DMS53 (cell line): Measurements from ENCODE around the gene TENT4B.
"Not testable (repeated sequence)": the region's sequence is repeated elsewhere in the genome, so short reads cannot be mapped to it uniquely, and the experiment has no call there.

ENCODE experiments used
- DNase-seq: peaks from one replicate; lab custom pipeline; 2025; lab: John Stamatoyannopoulos, UW

TENT4B gene

DNA sequence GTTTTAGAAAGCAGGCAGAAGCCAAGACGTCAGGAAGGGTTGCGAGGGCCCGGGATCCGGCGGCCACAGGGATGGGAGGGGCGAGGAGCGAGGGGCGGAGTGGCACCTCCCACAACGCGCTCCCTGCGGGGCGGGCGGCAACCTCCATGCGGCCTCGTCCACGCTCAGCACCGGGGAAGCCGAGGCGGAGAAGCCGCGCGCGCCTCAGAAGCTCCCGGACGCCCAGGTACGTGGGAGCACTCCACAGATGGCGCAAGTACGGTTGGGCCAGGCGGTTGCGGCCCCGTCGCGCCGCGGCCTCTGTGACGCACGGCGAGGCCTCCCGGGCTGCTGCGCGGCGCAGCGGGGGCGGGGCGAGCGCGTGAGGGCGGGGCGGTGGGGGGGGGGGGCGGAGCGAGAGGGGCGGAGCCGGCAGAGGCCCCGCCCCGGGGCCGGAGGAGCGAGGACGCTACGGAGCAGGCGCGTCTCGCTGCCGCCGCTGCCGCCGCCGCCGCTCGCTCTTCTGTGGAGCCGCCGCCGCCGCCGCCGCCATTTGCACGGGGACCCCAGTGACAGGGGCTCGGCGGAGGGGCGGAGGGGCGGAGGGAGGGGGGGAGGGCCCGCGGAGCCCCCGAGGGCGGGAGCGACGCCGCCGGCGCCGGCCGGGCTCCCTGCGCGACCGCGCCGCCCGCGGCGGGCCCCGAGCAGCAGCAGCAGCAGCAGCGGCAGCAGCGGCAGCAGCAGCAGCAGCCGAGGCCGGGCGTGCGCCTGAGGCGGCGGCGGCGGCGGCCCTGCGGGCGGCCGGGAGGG lies at the start of gene TENT4B:
TENT4B (plus strand) TSS at position 500 of the 789 bp plus-strand sequence. CDS start 316 bp downstream, outside the sequence.
- peak; percentile 90 for DNase-seq

- DNase-seq, result no peak
Measured at GRCh38 chr16:50103764-50104163, 49.3 kb upstream of the TENT4B start.

DNA sequence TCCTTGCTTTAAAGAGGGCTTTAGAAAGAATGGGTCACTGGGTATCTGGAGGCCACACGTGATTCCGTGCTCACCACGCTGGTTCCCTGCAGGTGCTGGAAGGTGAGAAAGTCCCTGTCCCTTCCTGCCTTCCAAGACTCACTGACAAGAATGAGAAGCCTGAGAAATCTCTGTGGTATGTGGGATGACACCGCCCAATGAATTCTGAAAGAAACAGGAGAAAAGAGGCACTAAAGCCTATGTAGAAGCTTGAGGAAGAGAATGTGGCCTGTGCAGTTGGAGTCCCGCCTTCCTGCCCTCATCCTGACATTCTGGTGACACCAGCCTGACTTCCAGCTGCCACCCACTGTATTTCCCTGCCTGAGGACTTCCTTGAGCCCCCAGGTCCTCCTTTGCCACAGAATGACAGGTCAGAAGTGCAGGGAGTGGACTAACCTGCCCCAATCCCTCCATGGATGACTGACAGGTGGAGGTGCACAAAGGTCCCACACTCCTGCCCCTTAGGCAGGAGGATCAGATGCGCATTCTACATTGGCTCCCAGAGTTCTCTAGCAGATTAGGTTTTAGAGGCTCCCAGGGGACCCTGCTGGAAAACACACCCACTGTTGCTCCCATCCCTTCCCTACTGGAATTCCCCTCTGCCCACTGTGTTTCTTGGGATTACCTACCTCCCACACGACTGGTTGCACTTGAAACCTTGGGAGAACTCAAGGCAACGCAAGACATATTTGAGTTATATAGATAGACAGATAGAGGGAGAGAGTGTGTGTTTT lies 38.6 kb upstream of the TENT4B start:
- DNase-seq, result no peak

DNA sequence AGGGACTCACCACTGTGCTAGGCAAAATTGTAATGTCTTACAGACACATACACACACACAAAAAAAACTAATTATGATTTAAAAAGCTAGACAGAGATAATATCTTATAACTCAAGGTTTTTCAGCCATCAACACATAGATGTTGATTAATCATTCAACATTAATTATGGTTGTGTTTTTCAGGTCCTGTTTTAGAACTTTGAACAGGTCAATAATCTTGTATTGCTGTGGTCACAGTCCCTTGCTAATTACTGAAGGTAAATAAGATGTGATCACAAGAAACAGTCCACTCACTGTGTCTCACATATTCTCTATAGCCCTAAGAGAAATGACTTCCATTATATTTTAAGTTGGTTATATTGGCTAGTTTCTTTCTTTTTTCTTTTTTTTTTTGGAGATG lies 32.4 kb upstream of the TENT4B start:
- no peak for DNase-seq

GRCh38 chr16:50121278-50121677 lies 31.8 kb upstream of the TENT4B start:
- no peak for DNase-seq

GRCh38 chr16:50121721-50122445 lies 31.2 kb upstream of the TENT4B start:
- DNase-seq, result no peak

- DNase-seq, result no peak
Measured at GRCh38 chr16:50123417-50123816, 29.7 kb upstream of the TENT4B start.

GRCh38 chr16:50124769-50125168 lies 28.3 kb upstream of the TENT4B start:
- no peak for DNase-seq

DNA sequence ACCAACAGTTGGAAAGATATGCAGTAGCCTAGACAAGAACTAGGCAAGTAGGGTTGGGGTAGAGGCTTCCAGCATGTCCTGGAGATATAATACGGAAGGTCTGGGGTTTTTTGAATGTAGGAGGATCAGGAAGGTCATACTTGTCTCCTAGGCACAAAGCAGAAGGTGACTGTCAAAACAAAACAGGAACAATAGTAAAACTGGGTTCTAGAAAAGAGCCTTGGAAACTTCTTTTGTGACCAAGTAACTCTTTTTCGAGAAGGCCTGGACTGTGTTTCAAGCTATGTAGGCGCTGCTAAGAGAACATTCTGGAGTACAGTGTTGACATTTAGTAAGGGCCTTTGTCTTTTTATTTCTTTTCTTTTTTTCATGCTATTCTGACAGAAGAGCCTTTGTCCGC lies 26.9 kb upstream of the TENT4B start:
- no peak for DNase-seq

GRCh38 chr16:50132571-50132970 lies 20.5 kb upstream of the TENT4B start:
- DNase-seq, result not testable (repeated sequence)

DNA sequence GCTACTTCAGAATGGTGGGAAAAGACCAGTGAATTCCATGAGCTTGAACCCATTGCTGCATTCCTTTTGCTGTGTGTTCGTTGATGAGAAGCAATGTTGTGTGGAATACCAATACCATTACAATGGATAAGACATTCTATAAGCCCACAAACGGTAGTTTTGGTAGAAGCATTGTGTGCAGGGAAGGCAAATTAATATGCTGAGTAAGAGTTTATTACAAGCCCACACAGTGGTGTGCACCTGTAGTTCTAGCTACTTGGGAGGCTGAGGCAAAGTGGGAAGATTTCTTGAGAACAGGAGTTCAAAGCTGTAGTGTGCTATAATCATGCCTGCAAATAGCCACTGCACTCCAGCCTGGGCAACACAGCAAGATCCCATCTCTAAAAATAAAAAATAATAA lies 19.9 kb upstream of the TENT4B start:
- no peak for DNase-seq

DNA sequence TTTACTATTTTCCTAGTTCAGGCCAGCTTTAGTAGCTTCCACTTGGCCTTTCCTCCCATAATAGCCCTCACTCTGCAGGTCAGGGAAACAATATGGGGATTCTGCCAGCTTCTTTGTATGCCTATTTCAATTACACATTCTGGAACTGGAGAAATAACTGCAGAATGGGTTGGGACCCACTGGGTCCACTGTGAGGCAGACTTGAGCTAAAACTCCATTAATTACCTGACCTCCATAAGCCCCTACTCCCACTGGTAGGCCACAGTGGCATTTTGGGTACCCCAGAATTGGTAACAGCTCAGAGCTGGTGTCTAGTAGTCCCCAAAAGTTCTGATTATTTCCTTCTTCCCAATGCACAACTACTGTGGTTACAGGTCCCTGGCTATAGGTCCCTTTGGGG lies 16.7 kb upstream of the TENT4B start:
- no peak for DNase-seq

GRCh38 chr16:50137268-50137667 lies 15.8 kb upstream of the TENT4B start:
- DNase-seq, result no peak

- no peak for DNase-seq
Measured at GRCh38 chr16:50139580-50139979, 13.5 kb upstream of the TENT4B start.

DNA sequence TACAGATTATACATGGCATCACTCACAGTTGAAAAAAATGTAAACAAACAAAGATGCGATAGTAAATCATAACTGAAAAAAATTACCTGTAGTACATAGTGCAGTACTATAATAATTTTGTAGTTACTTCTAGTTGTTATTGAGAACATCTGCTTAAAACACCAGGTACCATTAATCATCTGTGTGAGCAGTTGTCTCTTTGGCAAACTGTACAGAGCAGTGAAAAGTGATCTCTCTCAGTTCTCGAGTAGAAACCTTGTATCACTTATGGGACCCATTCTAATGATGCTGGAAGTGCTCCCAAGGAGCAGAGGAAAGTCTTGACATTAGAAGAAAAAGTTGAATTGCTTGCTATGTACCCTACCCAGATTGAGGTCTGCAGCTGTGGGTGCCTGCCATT lies 8.9 kb upstream of the TENT4B start:
- no peak for DNase-seq

DNA sequence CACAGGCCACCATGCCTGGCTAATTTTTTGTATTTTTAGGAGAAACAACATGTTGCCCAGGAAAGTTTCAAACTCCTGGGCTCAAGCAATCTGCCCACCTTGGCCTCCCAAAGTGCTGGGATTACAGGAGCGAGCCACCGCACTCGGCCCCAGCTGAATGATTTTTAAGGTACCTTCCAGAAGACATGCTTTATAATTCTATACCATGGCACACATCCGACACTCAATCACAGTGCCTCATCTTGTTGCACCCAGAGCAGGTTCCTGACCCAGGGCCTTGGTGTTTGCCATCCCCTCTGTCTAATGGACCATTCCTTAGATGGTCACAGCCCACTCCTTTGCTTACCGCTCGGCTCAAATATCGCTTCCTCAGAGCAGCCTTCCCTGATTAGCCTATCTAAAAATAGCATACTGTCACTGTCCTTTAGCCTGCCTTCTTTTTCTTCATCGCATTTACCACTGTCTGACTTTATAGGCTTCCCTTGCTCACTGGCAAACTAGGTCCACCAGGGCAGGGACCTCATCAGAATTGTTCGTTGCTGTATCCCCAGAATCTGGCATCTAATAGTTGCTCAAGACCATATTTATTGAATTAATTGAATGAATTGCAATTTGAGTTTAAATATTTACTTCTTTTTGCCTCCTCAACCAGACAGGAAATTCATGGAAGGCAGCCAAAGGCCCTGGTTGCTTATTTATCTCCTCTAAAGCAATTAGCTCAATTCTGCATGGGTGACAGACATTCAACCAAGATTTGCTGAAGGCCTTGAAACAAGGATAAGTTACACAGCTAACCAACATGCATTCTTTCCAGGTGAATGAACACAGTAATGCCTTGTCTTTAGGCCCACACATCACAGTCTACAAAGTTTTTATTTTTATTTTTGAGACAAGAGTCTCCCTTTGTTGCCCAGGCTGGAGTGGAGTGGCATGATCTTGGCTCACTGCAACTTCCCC lies 6.3 kb upstream of the TENT4B start:
- DNase-seq, result no peak

- no peak for DNase-seq
Measured at GRCh38 chr16:50151322-50151721, 1.8 kb upstream of the TENT4B start.

- DNase-seq, result no peak
Measured at GRCh38 chr16:50151756-50152155, 1.4 kb upstream of the TENT4B start.

GRCh38 chr16:50152351-50152806 lies 727 bp upstream of the TENT4B start:
- DNase-seq, result peak; percentile 66

DNA sequence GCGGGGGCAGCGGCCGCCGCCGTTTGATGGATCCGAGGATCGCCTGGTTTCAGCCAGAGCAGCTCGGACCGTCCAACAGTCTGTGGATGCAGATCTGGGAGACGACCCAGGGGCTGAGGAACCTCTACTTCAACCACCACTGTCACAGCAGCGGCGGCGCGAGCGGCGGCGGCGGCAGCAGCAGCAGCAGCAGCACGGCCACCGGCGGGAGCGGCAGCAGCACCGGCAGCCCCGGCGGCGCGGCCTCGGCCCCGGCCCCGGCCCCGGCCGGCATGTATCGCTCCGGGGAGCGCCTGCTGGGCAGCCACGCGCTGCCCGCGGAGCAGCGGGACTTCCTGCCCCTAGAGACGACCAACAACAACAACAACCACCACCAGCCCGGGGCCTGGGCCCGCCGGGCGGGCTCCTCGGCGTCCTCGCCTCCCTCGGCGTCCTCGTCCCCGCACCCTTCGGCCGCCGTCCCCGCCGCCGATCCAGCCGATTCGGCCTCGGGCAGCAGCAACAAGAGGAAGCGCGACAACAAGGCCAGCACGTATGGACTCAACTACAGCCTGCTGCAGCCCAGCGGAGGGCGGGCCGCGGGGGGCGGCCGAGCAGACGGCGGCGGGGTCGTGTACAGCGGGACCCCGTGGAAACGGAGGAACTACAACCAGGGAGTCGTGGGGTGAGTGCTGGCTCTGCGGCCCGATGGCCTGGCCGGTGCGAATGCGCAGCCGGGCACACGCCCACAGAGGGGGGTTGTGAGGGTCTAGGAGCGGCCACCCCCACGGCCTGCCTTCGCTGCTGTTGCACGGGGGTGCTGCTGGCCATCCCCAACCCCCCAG lies 702 bp downstream of the TENT4B start:
- DNase-seq, result peak; percentile 71
